ENCODE measurements around the gene FBXO42.

FBXO42 gene

DNA sequence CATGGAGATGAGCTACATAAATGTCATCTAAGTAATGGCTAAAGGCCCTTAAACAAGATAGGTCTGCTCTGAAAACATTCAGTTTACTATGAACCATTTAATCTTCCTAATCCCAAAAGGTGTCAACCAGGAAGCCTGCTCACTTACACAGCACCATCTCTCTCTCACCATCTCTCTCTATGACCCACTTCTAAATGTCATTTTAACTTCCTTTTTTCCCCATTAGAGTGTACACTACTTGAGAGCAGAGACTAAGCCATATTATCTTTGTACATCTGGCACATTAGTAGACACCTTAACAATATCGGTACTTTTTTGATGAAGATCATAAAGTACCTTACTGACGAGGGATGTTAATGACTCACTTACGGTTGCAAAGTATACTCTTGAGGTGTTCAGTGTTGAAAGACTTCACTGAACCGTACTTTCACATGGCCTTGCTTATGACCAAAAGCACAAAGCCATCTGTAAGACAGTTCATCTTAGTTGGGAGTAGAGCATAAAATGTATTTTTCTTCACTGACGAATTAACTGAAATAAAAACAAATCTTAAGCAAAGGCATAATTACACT is 25.4 kb downstream of the FBXO42 start:
- DNase-seq (ENCODE audit: low spot score) = no peak

DNA sequence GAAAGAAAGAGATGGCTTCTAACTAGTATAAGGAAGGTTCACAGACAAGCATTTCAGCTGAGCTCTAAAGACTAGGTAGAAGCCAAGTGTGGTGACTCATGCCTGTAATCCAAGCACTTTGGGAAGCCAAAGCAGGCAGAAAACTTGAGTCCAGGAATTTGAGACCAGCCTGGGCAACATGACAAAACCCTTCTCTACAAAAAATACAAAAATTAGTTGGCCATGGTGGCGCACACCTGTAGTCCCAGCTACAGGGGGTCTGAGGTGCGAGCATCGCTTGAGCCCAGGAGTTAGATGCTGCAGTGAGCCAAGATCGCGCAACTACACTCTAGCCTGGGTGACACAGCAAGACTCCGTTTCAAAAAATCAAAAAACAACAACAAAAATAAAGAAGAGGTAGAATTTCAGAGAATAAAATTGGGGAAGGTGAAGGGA is 27.8 kb downstream of the FBXO42 start:
- DNase-seq (ENCODE audit: low spot score) = peak; percentile 76

DNA sequence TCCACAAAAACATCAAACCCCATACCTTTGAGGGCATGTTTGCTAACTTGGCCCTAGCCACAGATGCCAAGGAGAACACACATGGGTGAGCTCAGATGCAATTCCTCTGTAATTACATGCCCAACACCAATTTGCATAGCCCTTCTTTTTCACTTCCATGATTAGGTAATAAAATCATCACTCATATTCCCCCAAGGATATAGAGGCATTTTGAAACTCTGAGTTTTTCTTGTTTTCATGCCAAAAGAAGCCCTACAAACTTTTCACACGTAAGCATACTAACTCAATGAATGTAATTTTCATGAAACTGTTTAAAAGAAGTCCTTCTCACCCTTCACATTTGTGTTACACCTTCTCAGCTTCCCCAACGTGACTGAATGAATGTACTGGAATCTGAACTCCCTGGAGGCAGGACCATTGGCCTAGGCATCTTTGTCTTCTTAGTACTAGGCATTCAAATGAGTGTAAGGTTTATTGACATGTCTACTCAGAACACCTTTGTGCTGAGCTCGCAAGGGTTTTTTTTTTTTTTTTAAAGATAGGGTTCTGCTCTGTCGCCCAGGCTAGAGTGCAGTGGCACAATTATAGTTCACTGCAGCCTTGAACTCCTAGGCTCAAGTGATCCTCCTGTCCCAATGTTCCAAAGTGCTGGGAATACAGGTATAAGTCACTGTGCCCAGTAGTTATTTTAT is 31.0 kb downstream of the FBXO42 start:
- peak; percentile 20 for DNase-seq (ENCODE audit: low spot score)

DNA sequence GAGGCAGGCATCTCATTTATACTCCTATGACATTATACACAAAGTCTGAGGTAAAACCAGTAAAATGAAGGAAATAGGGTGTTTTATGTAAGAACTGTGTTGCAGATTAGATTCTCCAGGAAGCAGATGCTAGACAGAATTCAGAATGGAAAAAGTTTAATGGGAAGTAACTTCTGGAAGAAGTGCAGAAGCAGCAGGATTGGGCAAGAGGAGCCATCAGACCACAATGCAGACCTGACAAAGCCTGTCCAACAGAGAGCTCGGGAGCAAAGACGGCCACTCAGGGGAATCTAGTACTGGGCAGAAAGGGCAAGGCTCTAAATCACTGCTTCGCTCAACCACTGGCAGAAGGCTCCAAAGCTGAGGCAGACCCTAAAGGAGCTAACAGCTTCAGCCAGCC is 33.7 kb downstream of the FBXO42 start:
- DNase-seq (ENCODE audit: low spot score) = peak; percentile 33

DNA sequence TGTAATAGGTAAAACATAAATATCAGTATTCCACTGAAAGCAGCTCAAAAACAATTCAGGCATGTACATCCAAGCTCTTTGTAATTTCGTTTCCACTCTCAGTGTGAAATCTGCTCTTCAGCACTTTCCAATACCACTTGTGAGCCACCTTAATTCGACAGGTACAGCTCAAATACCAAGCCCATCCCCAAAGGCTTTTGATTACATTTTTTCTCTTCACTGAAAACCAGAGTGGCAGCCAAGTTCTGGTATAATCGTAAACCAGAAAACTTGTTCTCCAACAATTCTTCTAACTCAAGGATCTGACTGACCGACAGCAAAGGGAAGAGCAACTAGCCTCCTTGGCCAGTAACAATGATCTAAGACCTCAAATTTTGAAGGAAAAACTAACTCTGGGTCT is 36.8 kb downstream of the FBXO42 start:
- DNase-seq (ENCODE audit: low spot score) = no peak

DNA sequence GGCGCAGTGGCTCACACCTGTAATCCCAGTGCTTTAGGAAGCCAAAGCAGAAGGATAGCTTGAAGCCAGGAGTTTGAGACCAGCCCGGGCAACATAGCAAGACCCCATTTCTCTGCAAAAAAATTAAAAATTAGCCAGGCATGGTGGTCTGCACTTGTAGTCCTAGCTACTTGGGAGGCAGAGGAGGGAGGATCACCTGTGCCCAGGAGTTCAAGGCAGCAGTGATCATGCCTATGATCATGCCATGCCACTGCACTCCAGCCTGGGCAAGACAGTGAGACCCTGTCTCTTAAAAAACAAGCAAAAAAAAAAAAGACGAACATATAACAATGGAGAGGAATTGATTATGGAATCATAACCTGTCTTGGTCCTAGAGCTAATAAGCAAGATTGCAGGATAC is 45.1 kb downstream of the FBXO42 start:
- no peak for DNase-seq (ENCODE audit: low spot score)

DNA sequence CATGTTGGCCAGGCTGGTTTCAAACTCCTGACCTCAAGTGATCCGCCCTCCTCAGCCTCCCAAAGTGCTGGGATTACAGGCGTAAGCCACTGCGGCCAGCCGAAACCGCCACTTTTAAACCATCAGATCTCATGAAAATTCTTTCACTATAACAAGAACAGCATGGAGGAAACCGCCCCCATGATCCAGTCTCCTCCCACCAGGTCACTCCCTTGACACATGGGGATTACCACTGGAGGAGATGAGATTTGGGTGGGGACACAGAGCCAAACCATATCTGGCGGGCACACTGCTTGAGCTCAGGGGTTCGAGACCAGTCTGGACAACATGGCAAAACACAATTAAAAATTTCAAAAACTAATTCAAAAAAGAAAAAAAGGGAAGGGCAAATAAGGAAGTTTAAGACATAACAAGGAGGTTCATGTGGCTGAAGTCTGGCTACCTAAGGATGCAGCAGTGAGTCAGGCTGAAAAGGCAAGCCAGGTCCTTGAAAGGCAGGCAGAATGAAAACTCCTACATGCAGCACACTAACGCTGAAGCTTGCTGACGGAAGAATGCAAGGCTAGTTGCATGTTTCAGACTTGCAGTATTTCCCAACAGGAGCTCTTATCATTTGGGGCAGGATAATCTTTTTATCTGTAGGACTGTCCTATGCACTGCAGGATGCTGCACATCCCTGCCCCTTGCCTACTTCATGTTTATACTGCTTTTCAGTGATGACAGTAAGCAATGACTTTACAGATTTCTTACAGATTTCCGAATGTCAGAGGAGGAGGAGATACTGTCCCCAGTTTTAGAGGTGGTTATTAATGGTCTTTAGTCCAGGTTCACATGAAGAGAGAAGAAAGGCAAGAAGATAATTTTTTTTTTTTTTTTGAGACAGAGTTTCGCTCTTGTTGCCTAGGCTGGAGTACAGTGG is 49.3 kb downstream of the FBXO42 start:
- DNase-seq (ENCODE audit: low spot score) = no peak

DNA sequence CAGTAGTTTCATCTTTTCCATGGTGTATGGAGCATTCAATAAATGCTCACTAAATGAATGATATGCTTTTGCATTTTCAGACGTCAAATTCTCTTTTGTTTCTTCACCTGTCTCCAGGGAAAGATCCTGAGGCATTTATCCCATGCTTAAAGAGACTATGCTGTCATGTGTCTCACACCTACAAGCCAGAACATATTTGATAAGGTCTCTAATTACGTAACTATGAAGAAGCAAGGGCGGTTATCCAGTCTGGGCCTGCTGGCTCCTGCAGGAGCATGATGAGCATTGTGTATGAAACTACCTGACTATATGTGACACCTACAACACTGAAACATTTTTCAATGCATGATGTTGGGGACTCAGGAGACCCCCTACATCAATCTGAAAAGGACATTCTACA is 51.8 kb downstream of the FBXO42 start:
- no peak for DNase-seq (ENCODE audit: low spot score)

DNA sequence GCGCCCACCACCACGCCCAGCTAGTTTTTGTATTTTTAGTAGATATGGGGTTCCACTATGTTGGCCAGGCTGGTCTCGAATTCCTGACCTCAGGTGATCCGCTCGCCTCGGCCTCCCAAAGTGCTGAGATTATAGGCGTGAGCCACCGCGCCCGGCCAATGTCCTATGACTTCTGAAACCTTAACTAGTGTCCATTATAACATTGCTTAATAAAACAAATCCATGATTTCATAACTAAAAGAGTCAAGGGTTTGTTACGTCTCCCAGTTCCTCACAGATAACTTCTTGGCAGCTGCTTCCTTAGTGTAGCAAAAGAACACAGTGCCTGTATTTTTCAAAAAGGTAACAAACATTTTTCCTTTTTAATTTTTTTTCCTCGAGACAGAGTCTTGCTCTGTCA is 53.6 kb downstream of the FBXO42 start:
- DNase-seq (ENCODE audit: low spot score) = no peak

DNA sequence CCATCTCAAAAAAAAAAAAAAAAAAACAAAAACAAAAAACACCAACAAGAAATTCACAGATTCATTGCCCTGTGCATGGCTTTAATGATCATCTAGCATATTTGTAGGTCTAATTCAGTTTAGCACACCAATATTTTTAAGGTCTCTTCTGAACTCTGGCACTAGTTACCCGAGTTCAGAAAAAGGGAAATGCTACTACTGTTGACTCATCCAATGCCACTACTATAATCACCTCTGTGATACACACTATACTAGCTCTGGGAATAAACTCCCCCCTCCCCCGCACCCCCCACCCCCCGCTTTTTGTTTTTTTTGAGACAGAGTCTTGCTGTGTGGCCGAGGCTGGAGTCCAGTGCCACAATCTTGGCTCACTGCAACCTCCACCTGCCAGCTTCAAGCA is 55.6 kb downstream of the FBXO42 start:
- no peak for DNase-seq (ENCODE audit: low spot score)

DNA sequence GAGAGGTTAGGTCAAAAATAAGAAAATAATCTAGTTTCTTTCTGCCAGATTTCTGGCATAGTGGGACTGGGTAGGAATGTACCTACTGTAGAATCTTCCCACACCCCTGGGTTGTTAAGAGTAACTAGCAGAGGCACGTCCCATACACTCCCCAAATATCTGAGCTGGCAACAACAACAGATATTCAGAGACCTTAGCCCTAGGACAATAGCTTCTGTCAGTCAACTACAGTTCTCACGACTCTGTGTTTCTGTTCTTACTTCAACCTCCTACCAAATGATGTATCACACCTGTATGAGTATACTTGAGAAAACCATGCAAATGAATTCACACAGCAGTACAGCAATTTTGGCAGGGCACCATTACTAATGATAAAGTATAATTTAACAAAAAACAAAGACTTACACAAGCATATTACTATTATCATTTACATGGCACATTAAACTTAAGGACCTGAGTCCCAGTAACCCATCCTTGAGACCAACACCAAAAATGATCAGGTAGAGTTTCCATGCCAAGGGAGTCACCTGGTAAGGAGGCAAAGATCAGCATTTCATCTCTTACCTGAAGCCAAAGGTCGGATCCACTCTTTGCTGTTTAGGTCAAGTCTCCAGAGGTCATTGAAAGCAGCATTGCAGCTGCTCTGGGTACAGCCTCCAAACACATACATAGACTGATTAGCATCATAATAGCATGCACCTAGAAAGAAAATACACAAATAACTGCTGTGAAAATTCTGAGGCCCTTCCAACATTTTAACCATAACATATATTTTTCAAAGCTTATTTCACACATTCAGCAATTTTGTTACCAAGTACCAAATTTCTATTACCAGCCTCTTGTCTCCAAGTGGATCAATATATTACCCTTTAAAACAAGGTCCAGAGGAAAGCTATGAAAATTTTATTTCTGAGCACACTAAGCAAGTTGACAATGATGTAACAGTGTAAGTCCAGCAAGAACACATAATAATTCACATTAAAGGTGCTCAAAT is 57.8 kb downstream of the FBXO42 start:
- DNase-seq (ENCODE audit: low spot score) = no peak

DNA sequence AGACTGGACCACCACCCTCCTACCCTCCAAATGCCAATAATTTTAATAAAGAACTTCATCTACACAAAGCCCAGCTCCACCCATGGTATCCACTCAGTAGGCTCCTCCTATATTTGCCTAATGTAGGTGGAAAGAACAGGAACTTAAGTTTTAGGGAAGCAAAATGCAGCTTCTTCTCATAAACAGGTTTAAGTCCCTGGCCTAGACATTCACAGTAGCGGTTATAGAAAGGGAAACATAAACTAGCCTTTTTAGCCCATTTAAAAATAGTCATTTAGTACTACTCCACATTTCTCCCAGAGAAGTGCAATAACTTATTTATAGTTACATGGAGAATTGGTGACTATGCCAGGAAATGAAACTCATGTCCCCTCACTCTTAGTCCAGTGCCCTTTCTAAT is 58.7 kb downstream of the FBXO42 start:
- no peak for DNase-seq (ENCODE audit: low spot score)

DNA sequence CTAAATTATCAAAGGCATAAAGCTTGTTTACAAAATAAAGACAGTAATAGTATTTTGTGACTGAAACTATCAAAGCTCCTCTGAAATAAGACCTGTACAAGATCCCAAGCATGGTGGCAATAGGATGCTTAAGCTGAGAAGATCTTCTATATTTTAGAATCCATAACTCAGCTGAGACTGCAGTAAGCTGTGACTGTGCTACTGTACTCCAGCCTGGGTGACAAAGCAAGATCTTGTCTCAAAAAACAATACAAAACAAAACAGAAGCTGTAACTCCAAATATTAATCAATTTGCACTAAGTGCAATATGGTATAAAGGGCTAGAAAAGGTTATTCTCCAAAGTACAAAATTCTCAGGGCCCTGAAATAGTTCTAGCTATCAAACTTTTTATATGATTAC is 59.5 kb downstream of the FBXO42 start:
- no peak for DNase-seq (ENCODE audit: low spot score)

DNA sequence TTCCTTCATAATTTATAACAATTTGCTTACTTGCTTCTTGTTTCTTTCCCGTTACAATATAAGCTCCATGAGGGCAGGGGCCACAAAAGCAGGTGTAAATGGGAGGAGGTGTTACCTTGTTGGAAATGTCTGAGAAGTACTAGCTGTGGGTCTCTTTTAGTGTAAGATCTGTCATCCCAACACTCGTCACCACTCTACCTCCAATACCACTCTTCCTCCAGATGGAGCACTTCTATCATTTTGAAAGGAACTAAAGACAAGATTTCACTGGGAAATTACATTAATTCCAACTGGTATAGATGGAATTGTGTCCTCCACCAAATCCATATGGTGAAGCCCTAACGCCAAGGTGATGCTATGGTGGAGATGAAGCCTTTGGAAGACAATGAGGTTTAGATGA is 62.3 kb downstream of the FBXO42 start:
- no peak for DNase-seq (ENCODE audit: low spot score)

DNA sequence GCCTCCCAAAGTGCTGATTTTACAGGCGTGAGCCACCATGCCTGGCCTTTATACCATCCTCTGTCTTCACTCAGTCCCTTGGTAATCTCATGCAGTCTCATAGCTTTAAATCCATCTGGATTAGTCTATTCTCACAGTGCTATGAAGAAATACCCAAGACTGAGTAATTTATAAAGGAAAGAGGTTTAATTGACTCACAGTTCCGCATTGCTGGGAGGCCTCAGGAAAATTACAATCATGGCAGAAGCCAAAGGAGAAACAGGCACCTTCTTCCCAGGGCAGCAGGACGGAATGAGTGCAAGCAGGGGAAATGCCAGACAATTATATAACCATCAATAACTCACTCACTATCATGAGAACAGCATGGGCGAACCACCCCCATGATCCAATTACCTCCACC is 66.2 kb downstream of the FBXO42 start:
- no peak for DNase-seq (ENCODE audit: low spot score)

DNA sequence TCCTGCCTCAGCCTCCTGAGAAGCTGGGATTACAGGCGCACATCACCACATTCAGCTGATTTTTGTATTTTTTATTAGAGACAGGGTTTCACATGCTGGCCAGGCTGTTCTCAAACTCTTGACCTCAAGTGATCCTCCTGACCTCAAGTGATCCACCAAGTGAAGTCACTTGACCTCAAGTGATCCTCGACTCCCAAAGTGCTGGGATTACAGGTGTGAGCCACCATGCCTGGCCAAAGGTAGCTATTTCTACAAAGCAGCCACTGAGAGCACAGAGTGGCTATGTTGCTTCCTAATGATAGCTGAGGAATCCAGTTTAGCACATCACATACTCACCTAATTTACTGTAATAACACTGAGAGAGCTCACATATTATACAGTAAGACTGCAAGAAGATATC is 70.5 kb downstream of the FBXO42 start:
- DNase-seq (ENCODE audit: low spot score) = no peak

DNA sequence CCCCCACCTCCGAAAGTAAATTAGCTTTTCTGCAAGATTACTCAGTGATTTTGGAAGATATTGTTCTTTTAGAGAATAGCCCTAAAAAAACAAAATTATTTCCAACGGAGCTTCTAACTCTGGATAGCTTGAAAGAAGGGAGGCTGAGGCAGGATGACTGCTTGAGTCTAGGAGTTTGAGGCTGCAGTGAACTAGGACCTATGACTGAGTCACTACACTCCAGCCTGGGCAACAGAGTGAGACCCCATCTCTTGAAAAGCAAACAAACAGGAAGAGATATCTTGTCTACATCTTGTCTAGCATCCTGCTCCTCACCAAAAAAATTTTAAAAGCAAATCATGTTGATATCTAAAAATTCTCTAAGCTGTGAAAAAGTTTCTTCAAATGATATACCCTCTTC is 73.1 kb downstream of the FBXO42 start:
- no peak for DNase-seq (ENCODE audit: low spot score)

DNA sequence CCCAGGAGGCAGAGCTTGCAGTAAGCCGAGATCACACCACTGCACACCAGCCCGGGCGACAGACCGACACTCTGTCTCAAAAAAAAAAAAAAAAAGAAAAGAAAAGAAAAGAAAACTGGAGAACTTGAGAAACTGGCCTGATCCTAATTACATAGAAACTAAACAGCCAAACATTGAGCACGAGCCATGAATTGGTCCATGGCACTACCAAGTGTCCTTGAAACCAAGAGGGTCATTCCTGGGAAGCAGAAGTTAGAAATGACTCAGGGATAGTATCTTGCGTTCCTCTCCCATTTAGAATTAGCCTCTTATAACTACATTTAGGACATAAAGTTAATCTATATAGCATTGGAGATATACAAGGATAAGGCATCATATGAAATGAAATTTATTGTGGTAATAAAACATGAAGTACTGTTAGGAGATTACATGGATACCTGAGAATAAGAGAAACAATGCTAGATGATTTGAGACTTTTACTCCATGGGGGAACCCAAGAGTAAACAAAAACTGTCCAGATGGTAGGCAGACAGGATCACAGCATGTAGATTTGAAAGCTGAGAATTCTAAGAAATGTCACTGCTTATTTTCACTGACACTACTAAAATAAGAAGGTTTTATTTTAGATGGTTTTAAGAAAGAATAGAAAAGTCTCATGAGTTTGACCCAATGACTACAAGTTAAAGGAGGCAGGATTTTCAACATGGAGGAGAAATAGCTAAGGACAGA is 75.8 kb downstream of the FBXO42 start:
- no peak for DNase-seq (ENCODE audit: low spot score)

DNA sequence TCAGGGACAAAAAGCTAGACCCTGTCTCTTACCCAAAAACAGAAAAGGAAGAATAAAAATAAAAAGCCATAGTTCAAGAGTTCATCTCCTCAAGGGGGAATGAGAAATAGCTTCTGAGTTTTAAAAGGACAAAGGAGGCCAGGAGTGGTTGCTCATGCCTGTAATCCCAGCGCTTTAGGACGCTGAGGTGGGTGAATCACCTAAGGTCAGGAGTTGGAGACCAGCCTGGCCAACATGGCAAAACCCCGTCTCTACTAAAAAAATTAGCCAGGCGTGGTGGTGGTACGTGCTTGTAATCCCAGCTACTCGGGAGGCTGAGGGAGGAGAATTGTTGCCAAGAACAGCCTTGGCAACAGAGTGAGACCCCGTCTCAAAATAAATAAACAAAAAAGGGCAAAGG is 76.7 kb downstream of the FBXO42 start:
- no peak for DNase-seq (ENCODE audit: low spot score)

DNA sequence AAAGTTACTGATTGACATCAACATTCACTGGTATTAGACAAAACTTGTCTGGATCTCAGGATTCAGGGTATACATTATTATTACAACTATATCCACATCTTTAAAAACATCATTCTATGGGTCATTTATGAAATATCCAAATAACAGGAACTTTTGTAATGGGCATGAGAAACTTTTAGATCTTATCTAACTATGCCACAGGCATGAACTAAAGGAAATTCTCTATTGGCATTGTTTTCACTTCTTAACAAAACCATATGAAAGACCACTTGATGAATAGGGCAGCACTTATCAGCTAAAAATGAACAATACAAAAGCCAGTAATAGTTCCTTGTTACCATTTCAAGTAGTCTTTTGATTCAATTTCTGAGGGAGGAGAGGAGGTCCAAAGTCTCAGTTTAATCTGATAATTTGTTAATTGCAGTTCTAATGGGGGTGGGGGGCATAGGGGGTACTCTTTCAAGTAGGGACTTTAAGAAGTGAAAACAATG is 84.5 kb downstream of the FBXO42 start:
- no peak for DNase-seq (ENCODE audit: low spot score)
